WTC11 (cell line): ENCODE data around the gene GPC5. TPM values are rescaled to one million over a fixed set of nuclear protein-coding genes. Genes with fewer than 3 reads are reported as not detected.

ENCODE experiments used
- ATAC-seq: fragments of 200-7000 bp; cut with Tn5 transposase; 2 replicates; pipeline ENCODE4 v1.10.0; 2021; ENCODE audit warnings: mild to moderate bottlenecking, moderate library complexity
- CTCF ChIA-PET: fragments of 300-600 bp; sonication (Branson Sonifier 250); formaldehyde crosslinking; loops from one replicate; lab custom pipeline; 2021; ENCODE audit warnings: antibody characterized with exemption; lab: Charles Lee
- POLR2A ChIA-PET: fragments of 350-600 bp; sonication (Branson Sonifier 250); formaldehyde crosslinking; loops from one replicate; lab custom pipeline; 2021; ENCODE audit warnings: antibody characterized with exemption; lab: Charles Lee
- DNase-seq: peaks from one replicate; pipeline ENCODE4 v3.0.0; 2021; ENCODE audit warnings: low spot score
- H3K27ac Mint-ChIP-seq: 2 replicates; pipeline ENCODE4 v1.8.0; 2021; ENCODE audit warnings: mixed read lengths
- H3K27me3 Mint-ChIP-seq: 2 replicates; pipeline ENCODE4 v1.8.0; 2021; ENCODE audit warnings: low read depth, mild to moderate bottlenecking, moderate library complexity, mixed read lengths
- H3K36me3 Mint-ChIP-seq: 2 replicates; pipeline ENCODE4 v1.8.0; 2021; ENCODE audit warnings: mixed read lengths
- H3K4me1 Mint-ChIP-seq: 2 replicates; pipeline ENCODE4 v1.8.0; 2022; ENCODE audit warnings: mixed read lengths
- H3K4me3 Mint-ChIP-seq: 2 replicates; pipeline ENCODE4 v1.8.0; 2021; ENCODE audit warnings: mild to moderate bottlenecking, moderate library complexity, mixed read lengths
- H3K9me3 Mint-ChIP-seq: 2 replicates; pipeline ENCODE4 v1.8.0; 2021; ENCODE audit warnings: mixed read lengths
- ATF1 ChIP-seq: sonication (generic); formaldehyde crosslinking; IDR thresholded peaks from 2 replicates; pipeline ENCODE4 v1.8.1; 2023; ENCODE audit warnings: mild to moderate bottlenecking, moderate library complexity, missing genetic modification reagents
- ELF4 ChIP-seq: sonication (generic); formaldehyde crosslinking; IDR thresholded peaks from 2 replicates; pipeline ENCODE4 v1.8.1; 2022; ENCODE audit warnings: low read depth, mild to moderate bottlenecking, moderate library complexity, missing genetic modification reagents
- FOXP1 ChIP-seq: sonication (generic); formaldehyde crosslinking; IDR thresholded peaks from 2 replicates; pipeline ENCODE4 v1.8.0; 2022; ENCODE audit warnings: missing genetic modification reagents, mild to moderate bottlenecking, moderate library complexity, borderline replicate concordance
- HMGA2 ChIP-seq: fragments of 250-450 bp; sonication (Bioruptor Pico); IDR thresholded peaks from 2 replicates; pipeline ENCODE4 v1.4.0; 2021; ENCODE audit warnings: mild to moderate bottlenecking, moderate library complexity
- JUN ChIP-seq: sonication (generic); formaldehyde crosslinking; IDR thresholded peaks from 2 replicates; pipeline ENCODE4 v1.8.0; 2023; ENCODE audit warnings: mild to moderate bottlenecking, missing genetic modification reagents
- NFE2L1 ChIP-seq: sonication (generic); formaldehyde crosslinking; IDR thresholded peaks from 2 replicates; pipeline ENCODE4 v1.8.1; 2023; ENCODE audit warnings: missing genetic modification reagents
- OVOL2 ChIP-seq: fragments of 250-450 bp; sonication (Bioruptor Pico); IDR thresholded peaks from 2 replicates; pipeline ENCODE4 v1.9.0; 2021; ENCODE audit warnings: mild to moderate bottlenecking, borderline replicate concordance
- SMAD3 ChIP-seq: sonication (generic); formaldehyde crosslinking; IDR thresholded peaks from 2 replicates; pipeline ENCODE4 v1.8.0; 2022; ENCODE audit warnings: missing genetic modification reagents, mild to moderate bottlenecking, borderline replicate concordance
- TCF7 ChIP-seq: sonication (generic); formaldehyde crosslinking; IDR thresholded peaks from 2 replicates; pipeline ENCODE4 v1.8.0; 2022; ENCODE audit warnings: mild to moderate bottlenecking, low read depth, missing genetic modification reagents, moderate library complexity
- ZNF121 ChIP-seq: sonication (generic); formaldehyde crosslinking; IDR thresholded peaks from 2 replicates; pipeline ENCODE4 v1.8.0; 2023; ENCODE audit warnings: missing genetic modification reagents
- ZNF138 ChIP-seq: sonication (generic); formaldehyde crosslinking; conservative IDR thresholded peaks from 2 replicates; pipeline ENCODE4 v1.8.1; 2022; ENCODE audit warnings: mild to moderate bottlenecking, moderate library complexity, missing genetic modification reagents
- ZNF671 ChIP-seq: fragments of 250-450 bp; sonication (Bioruptor Pico); IDR thresholded peaks from 2 replicates; pipeline ENCODE4 v1.8.0; 2021; ENCODE audit warnings: mild to moderate bottlenecking
- total RNA-seq: library from RNA; stranded (reverse); gene quantifications from 3 replicates; pipeline ENCODE4 v1.2.3, GENCODE V29; 2021
- TF ChIP-seq, protein P1 (sequence below): sonication (generic); formaldehyde crosslinking; IDR thresholded peaks from 2 replicates; pipeline ENCODE4 v1.8.1; 2022; ENCODE audit warnings: low read depth, missing genetic modification reagents, borderline replicate concordance
- TF ChIP-seq, protein P2 (sequence below): sonication (generic); formaldehyde crosslinking; IDR thresholded peaks from 2 replicates; pipeline ENCODE4 v1.8.0; 2022; ENCODE audit warnings: mild to moderate bottlenecking, missing genetic modification reagents
- TF ChIP-seq, protein P3 (sequence below): sonication (generic); formaldehyde crosslinking; IDR thresholded peaks from 2 replicates; pipeline ENCODE4 v1.8.1; 2023; ENCODE audit warnings: mild to moderate bottlenecking, missing genetic modification reagents, moderate library complexity
- TF ChIP-seq, protein P4 (sequence below): sonication (generic); formaldehyde crosslinking; IDR thresholded peaks from 2 replicates; pipeline ENCODE4 v1.8.0; 2022; ENCODE audit warnings: mild to moderate bottlenecking, missing genetic modification reagents
- TF ChIP-seq, protein P5 (sequence below): sonication (generic); formaldehyde crosslinking; IDR thresholded peaks from 2 replicates; pipeline ENCODE4 v1.8.1; 2022; ENCODE audit warnings: mild to moderate bottlenecking, moderate library complexity, missing genetic modification reagents
- TF ChIP-seq, protein P6 (sequence below): sonication (generic); formaldehyde crosslinking; IDR thresholded peaks from 2 replicates; pipeline ENCODE4 v1.8.1; 2023; ENCODE audit warnings: mild to moderate bottlenecking, missing genetic modification reagents
- TF ChIP-seq, protein P7 (sequence below): sonication (generic); formaldehyde crosslinking; IDR thresholded peaks from 2 replicates; pipeline ENCODE4 v1.8.1; 2022; ENCODE audit warnings: low read depth, mild to moderate bottlenecking, moderate library complexity, missing genetic modification reagents, borderline replicate concordance
- TF ChIP-seq, protein P8 (sequence below): fragments of 200-600 bp; IDR thresholded peaks from 2 replicates; pipeline ENCODE4 v1.8.0; 2022; ENCODE audit warnings: antibody characterized with exemption

GPC5 gene
- total RNA-seq, 1 experiment from 2014 or later: 0.46 TPM

DNA sequence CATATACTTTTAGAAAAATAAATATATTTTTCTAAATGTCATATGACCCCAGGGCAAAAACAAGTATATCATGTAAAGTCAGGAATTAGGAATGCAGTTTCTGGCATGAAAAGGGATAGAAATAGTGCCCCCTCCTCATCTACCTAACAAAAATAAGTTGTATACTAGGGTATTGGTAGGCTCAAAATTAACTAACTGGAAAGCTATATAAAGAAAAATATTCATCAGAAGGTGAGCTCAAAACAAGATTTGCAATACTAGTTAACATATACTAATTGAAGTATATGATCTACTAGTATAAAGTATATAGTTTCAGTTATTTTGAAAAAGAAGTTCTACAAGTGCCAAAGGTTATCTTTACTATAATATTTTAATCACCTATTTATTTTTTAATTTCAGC is 200.2 kb downstream of the GPC5 start:
- Mint-ChIP-seq H3K4me3 (no peak overlapping the region), H3K27ac (no peak overlapping the region), H3K36me3 (no peaks in the 10 kb centered on the region), H3K4me1 (no peaks in the 10 kb centered on the region), H3K9me3 (no peaks in the 10 kb centered on the region), H3K27me3 (no peaks in the 10 kb centered on the region)
- ChIA-PET CTCF (no interaction called here), POLR2A (no interaction called here)
- TF ChIP-seq, protein P1, sequence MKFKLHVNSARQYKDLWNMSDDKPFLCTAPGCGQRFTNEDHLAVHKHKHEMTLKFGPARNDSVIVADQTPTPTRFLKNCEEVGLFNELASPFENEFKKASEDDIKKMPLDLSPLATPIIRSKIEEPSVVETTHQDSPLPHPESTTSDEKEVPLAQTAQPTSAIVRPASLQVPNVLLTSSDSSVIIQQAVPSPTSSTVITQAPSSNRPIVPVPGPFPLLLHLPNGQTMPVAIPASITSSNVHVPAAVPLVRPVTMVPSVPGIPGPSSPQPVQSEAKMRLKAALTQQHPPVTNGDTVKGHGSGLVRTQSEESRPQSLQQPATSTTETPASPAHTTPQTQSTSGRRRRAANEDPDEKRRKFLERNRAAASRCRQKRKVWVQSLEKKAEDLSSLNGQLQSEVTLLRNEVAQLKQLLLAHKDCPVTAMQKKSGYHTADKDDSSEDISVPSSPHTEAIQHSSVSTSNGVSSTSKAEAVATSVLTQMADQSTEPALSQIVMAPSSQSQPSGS (CRISPR knock-in tag): no peak
- DNase-seq (no peak), ATAC-seq (no peak)

DNA sequence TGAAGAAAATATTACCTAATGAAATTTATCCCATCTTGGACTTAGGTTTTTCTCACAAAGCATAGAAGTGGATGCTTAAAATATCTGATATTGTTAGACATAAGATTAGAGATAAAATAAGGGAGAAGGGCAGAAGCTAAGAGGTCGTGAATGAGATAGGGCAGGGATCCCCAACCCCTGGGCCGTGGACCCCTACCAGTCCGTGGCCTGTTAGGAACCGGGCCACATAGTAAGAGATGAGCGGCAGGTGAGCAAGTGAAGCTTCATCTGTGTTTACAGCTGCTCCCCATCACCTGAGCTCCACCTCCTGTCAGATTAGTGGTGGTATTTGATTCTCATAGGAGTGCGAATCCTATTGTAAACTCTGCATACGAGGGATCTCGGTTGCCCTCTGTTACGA is 202.9 kb downstream of the GPC5 start:
- DNase-seq (no peak), ATAC-seq (no peak)
- Mint-ChIP-seq H3K27me3 (no peaks in the 10 kb centered on the region), H3K4me1 (no peaks in the 10 kb centered on the region), H3K27ac (no peak overlapping the region), H3K4me3 (no peak overlapping the region), H3K36me3 (no peaks in the 10 kb centered on the region), H3K9me3 (no peaks in the 10 kb centered on the region)
- TF ChIP-seq ZNF671 (CRISPR knock-in tag) (no peak), ZNF138 (CRISPR knock-in tag) (no peak), SMAD3 (CRISPR knock-in tag) (no peak), ELF4 (CRISPR knock-in tag) (no peak), HMGA2 (CRISPR knock-in tag) (no peak), FOXP1 (CRISPR knock-in tag) (no peak), OVOL2 (CRISPR knock-in tag) (no peak), TCF7 (CRISPR knock-in tag) (no peak), NFE2L1 (no peak), ZNF121 (CRISPR knock-in tag) (no peak), JUN (no peak), ATF1 (CRISPR knock-in tag) (no peak)
- TF ChIP-seq, protein P2, sequence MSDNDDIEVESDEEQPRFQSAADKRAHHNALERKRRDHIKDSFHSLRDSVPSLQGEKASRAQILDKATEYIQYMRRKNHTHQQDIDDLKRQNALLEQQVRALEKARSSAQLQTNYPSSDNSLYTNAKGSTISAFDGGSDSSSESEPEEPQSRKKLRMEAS (CRISPR knock-in tag): no peak
- TF ChIP-seq, protein P3, sequence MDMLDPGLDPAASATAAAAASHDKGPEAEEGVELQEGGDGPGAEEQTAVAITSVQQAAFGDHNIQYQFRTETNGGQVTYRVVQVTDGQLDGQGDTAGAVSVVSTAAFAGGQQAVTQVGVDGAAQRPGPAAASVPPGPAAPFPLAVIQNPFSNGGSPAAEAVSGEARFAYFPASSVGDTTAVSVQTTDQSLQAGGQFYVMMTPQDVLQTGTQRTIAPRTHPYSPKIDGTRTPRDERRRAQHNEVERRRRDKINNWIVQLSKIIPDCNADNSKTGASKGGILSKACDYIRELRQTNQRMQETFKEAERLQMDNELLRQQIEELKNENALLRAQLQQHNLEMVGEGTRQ (CRISPR knock-in tag): no peak
- TF ChIP-seq, protein P4, sequence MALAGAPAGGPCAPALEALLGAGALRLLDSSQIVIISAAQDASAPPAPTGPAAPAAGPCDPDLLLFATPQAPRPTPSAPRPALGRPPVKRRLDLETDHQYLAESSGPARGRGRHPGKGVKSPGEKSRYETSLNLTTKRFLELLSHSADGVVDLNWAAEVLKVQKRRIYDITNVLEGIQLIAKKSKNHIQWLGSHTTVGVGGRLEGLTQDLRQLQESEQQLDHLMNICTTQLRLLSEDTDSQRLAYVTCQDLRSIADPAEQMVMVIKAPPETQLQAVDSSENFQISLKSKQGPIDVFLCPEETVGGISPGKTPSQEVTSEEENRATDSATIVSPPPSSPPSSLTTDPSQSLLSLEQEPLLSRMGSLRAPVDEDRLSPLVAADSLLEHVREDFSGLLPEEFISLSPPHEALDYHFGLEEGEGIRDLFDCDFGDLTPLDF (CRISPR knock-in tag): no peak
- TF ChIP-seq, protein P5, sequence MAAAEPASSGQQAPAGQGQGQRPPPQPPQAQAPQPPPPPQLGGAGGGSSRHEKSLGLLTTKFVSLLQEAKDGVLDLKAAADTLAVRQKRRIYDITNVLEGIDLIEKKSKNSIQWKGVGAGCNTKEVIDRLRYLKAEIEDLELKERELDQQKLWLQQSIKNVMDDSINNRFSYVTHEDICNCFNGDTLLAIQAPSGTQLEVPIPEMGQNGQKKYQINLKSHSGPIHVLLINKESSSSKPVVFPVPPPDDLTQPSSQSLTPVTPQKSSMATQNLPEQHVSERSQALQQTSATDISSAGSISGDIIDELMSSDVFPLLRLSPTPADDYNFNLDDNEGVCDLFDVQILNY: no peak
- TF ChIP-seq, protein P6, sequence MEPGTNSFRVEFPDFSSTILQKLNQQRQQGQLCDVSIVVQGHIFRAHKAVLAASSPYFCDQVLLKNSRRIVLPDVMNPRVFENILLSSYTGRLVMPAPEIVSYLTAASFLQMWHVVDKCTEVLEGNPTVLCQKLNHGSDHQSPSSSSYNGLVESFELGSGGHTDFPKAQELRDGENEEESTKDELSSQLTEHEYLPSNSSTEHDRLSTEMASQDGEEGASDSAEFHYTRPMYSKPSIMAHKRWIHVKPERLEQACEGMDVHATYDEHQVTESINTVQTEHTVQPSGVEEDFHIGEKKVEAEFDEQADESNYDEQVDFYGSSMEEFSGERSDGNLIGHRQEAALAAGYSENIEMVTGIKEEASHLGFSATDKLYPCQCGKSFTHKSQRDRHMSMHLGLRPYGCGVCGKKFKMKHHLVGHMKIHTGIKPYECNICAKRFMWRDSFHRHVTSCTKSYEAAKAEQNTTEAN (CRISPR knock-in tag): no peak
- TF ChIP-seq, protein P7, sequence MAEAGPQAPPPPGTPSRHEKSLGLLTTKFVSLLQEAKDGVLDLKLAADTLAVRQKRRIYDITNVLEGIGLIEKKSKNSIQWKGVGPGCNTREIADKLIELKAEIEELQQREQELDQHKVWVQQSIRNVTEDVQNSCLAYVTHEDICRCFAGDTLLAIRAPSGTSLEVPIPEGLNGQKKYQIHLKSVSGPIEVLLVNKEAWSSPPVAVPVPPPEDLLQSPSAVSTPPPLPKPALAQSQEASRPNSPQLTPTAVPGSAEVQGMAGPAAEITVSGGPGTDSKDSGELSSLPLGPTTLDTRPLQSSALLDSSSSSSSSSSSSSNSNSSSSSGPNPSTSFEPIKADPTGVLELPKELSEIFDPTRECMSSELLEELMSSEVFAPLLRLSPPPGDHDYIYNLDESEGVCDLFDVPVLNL (CRISPR knock-in tag): no peak
- TF ChIP-seq, protein P8, sequence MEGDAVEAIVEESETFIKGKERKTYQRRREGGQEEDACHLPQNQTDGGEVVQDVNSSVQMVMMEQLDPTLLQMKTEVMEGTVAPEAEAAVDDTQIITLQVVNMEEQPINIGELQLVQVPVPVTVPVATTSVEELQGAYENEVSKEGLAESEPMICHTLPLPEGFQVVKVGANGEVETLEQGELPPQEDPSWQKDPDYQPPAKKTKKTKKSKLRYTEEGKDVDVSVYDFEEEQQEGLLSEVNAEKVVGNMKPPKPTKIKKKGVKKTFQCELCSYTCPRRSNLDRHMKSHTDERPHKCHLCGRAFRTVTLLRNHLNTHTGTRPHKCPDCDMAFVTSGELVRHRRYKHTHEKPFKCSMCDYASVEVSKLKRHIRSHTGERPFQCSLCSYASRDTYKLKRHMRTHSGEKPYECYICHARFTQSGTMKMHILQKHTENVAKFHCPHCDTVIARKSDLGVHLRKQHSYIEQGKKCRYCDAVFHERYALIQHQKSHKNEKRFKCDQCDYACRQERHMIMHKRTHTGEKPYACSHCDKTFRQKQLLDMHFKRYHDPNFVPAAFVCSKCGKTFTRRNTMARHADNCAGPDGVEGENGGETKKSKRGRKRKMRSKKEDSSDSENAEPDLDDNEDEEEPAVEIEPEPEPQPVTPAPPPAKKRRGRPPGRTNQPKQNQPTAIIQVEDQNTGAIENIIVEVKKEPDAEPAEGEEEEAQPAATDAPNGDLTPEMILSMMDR: no peak
- POLR2A ChIA-PET: no interaction called here
- CTCF ChIA-PET: no interaction called here
